WERI-Rb-1 (cell line): ENCODE measurements around the gene GFI1B.
"Not testable (repeated sequence)": the region's sequence is repeated elsewhere in the genome, so short reads cannot be mapped to it uniquely, and the experiment has no call there.

Experiments used
- DNase-seq: peaks from one replicate; pipeline ENCODE4 v3.0.0-alpha.2; 2020
- H3K27ac ChIP-seq: fragments of 250-450 bp; sonication (Bioruptor Pico); 2 replicates; pipeline ENCODE4 v1.5.1; 2020; ENCODE audit warnings: mild to moderate bottlenecking, moderate library complexity
- H3K27me3 ChIP-seq: fragments of 250-450 bp; sonication (Bioruptor Pico); 2 replicates; pipeline ENCODE4 v1.5.1; 2021; ENCODE audit warnings: mild to moderate bottlenecking, low read depth, moderate library complexity; ENCODE audit not compliant: insufficient read depth, severe bottlenecking
- H3K36me3 ChIP-seq: fragments of 250-450 bp; sonication (Bioruptor Pico); 2 replicates; pipeline ENCODE4 v1.5.1; 2020; ENCODE audit warnings: mild to moderate bottlenecking, moderate library complexity
- H3K4me3 ChIP-seq: 2 replicates; pipeline ENCODE4 v1.5.1; 2011; ENCODE audit warnings: low read depth, mild to moderate bottlenecking, control low read depth, low read length
- H3K9me3 ChIP-seq: fragments of 250-450 bp; sonication (Bioruptor Pico); 2 replicates; pipeline ENCODE4 v1.5.1; 2021; ENCODE audit warnings: mild to moderate bottlenecking, moderate library complexity; ENCODE audit not compliant: severe bottlenecking
- CTCF ChIP-seq: IDR thresholded peaks from 2 replicates; pipeline ENCODE4 v1.5.1; 2011; ENCODE audit warnings: low read depth, mild to moderate bottlenecking, control low read depth, inconsistent platforms, low read length

Gene GFI1B

GRCh38 chr9:132995879-132996278 lies 17.4 kb downstream of the GFI1B start:
- no peaks in the 10 kb centered on the region for H3K27me3 ChIP-seq
- H3K36me3 ChIP-seq, result no peaks in the 10 kb centered on the region
- no peaks in the 10 kb centered on the region for H3K9me3 ChIP-seq
- no peak for TF ChIP-seq CTCF
- DNase-seq, result no peak
- no peak overlapping the region for H3K4me3 ChIP-seq
- H3K27ac ChIP-seq, result no peak overlapping the region

- H3K27ac ChIP-seq, result no peak overlapping the region
- no peak for DNase-seq
- H3K9me3 ChIP-seq, result no peaks in the 10 kb centered on the region
- no peaks in the 10 kb centered on the region for H3K27me3 ChIP-seq
- TF ChIP-seq CTCF, result no peak
- H3K4me3 ChIP-seq, result no peak overlapping the region
- no peaks in the 10 kb centered on the region for H3K36me3 ChIP-seq
These were observed 18.0 kb downstream of the GFI1B start for GRCh38 chr9:132996526-132996925.

GRCh38 chr9:132997591-132997990 lies 19.1 kb downstream of the GFI1B start:
- no peak for DNase-seq
- no peak for TF ChIP-seq CTCF
- Histone ChIP-seq H3K36me3 (no peaks in the 10 kb centered on the region), H3K4me3 (no peak overlapping the region), H3K27me3 (no peaks in the 10 kb centered on the region), H3K9me3 (no peaks in the 10 kb centered on the region), H3K27ac (no peak overlapping the region)

GRCh38 chr9:132998221-132998620 lies 19.7 kb downstream of the GFI1B start:
- H3K4me3 ChIP-seq, H3K27me3 ChIP-seq, H3K36me3 ChIP-seq, H3K9me3 ChIP-seq, H3K27ac ChIP-seq, DNase-seq: not testable (repeated sequence)

GRCh38 chr9:132998831-132999635 lies 20.5 kb downstream of the GFI1B start:
- Histone ChIP-seq H3K27me3 (no peaks in the 10 kb centered on the region), H3K27ac (no peak overlapping the region), H3K9me3 (no peaks in the 10 kb centered on the region), H3K4me3 (no peak overlapping the region), H3K36me3 (no peaks in the 10 kb centered on the region)
- no peak for DNase-seq
- no peak for TF ChIP-seq CTCF

GRCh38 chr9:133002147-133003070 lies 23.9 kb downstream of the GFI1B start:
- no peak for TF ChIP-seq CTCF
- DNase-seq, result no peak
- peaks cover 7% of the 10 kb centered on the region for H3K9me3 ChIP-seq
- H3K36me3 ChIP-seq, result no peaks in the 10 kb centered on the region
- peaks cover 4% of the 10 kb centered on the region for H3K27me3 ChIP-seq
- H3K4me3 ChIP-seq, result no peak overlapping the region
- H3K27ac ChIP-seq, result no peak overlapping the region
